Measurements from ENCODE around the gene DARS2. TPM values are rescaled to one million over a fixed set of nuclear protein-coding genes. Genes with fewer than 3 reads are reported as not detected.
"Not testable (repeated sequence)": the region's sequence is repeated elsewhere in the genome, so short reads cannot be mapped to it uniquely, and the experiment has no call there.

The DARS2 gene
- total and polyA plus RNA-seq, 3 donors from 2014 or later: 12.7 to 21.4 (median 16.8) TPM

DNA sequence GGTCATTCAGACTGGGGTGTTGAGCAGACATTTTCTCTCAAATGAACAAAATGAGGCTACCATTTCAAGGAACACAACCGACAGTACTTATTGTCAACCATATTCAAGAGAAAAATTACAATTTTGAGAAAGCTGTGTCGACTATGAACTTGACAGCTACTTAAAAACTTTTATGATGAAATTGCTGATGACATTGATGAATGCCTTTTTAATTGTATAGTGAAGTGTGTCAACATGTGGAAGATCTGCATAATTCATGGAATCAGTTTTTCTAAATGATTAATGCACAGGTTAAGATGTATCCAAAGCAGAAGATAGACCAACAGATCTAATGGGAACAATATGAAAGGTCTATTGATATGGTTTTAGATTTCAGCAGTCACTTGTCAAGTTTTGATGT, 34.6 kb upstream of the DARS2 start:
- Histone ChIP-seq H3K4me1 (no peaks in the 10 kb centered on the region), H3K27ac (no peak overlapping the region), H3K4me3 (no peak overlapping the region), H3K9me3 (no peaks in the 10 kb centered on the region), H3K27me3 (no peaks in the 10 kb centered on the region), H3K36me3 (ENCODE audit: low read depth, missing control alignments) (no peaks in the 10 kb centered on the region)
- TF ChIP-seq POLR2A (IDR thresholded peaks at IDR 0.05): no peak
- TF ChIP-seq, protein P1, sequence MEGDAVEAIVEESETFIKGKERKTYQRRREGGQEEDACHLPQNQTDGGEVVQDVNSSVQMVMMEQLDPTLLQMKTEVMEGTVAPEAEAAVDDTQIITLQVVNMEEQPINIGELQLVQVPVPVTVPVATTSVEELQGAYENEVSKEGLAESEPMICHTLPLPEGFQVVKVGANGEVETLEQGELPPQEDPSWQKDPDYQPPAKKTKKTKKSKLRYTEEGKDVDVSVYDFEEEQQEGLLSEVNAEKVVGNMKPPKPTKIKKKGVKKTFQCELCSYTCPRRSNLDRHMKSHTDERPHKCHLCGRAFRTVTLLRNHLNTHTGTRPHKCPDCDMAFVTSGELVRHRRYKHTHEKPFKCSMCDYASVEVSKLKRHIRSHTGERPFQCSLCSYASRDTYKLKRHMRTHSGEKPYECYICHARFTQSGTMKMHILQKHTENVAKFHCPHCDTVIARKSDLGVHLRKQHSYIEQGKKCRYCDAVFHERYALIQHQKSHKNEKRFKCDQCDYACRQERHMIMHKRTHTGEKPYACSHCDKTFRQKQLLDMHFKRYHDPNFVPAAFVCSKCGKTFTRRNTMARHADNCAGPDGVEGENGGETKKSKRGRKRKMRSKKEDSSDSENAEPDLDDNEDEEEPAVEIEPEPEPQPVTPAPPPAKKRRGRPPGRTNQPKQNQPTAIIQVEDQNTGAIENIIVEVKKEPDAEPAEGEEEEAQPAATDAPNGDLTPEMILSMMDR (IDR thresholded peaks at IDR 0.05): no peak
- DNase-seq: no peak
- WGBS, 2 donors: 91 to 99% methylated on average over 2 of the region's 2 CpGs
- intact Hi-C loops (cut with DNase I; ENCODE audit: low total_unique reads): no loop called here

DNA sequence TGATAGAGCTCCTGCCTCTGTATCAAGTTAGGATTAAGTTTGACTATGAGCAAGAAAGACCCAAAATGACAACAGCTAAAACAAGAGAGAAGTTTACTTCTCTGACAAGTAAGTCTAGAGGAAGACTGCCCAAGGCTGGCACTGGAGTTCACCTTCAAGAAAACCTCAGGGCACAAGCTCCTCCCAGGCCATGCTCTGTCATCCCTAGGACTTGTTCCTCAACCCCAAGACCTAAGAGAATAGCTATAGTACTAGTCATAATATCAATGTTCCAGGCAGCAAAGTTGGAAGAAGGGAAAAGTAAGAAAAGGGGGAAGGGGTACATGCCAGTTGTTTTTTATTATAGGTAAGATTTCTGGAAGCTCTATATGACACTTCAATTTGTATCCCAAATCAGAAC, 26.4 kb upstream of the DARS2 start:
- intact Hi-C loops (cut with DNase I; ENCODE audit: low total_unique reads): no loop called here
- Histone ChIP-seq H3K4me1 (no peaks in the 10 kb centered on the region), H3K36me3 (ENCODE audit: low read depth, missing control alignments) (no peaks in the 10 kb centered on the region), H3K9me3 (no peaks in the 10 kb centered on the region), H3K27me3 (no peaks in the 10 kb centered on the region), H3K4me3 (no peak overlapping the region), H3K27ac (no peak overlapping the region)
- no peak for TF ChIP-seq POLR2A (IDR thresholded peaks at IDR 0.05)
- TF ChIP-seq, protein P1 (IDR thresholded peaks at IDR 0.05): no peak
- no peak for DNase-seq

GRCh38 chr1:173799995-173800394, 24.5 kb upstream of the DARS2 start:
- DNase-seq; H3K36me3 ChIP-seq (ENCODE audit: low read depth, missing control alignments); H3K27me3 ChIP-seq; intact Hi-C loops (cut with DNase I; ENCODE audit: low total_unique reads); H3K4me1 ChIP-seq; H3K4me3 ChIP-seq; H3K27ac ChIP-seq; H3K9me3 ChIP-seq: not testable (repeated sequence)
- WGBS, 2 donors: 95 to 100% methylated on average over 1 of the region's 1 CpG

- Histone ChIP-seq H3K27ac (no peak overlapping the region), H3K9me3 (no peaks in the 10 kb centered on the region), H3K36me3 (ENCODE audit: low read depth, missing control alignments) (no peaks in the 10 kb centered on the region), H3K4me1 (no peaks in the 10 kb centered on the region), H3K4me3 (no peak overlapping the region), H3K27me3 (no peaks in the 10 kb centered on the region)
- intact Hi-C loops (cut with DNase I; ENCODE audit: low total_unique reads): no loop called here
- no peak for TF ChIP-seq POLR2A (IDR thresholded peaks at IDR 0.05)
- TF ChIP-seq, protein P1 (IDR thresholded peaks at IDR 0.05): no peak
- WGBS, 2 donors: 89 to 93% methylated on average over 2 of the region's 2 CpGs
- no peak for DNase-seq
These were observed 21.5 kb upstream of the DARS2 start for GRCh38 chr1:173802961-173803360.

GRCh38 chr1:173813654-173814053, 10.8 kb upstream of the DARS2 start:
- DNase-seq; H3K9me3 ChIP-seq; H3K4me1 ChIP-seq; H3K27me3 ChIP-seq; H3K36me3 ChIP-seq (ENCODE audit: low read depth, missing control alignments); H3K27ac ChIP-seq; H3K4me3 ChIP-seq; intact Hi-C loops (cut with DNase I; ENCODE audit: low total_unique reads): not testable (repeated sequence)
- WGBS, 2 donors: 98 to 99% methylated on average over 5 of the region's 5 CpGs

DNA sequence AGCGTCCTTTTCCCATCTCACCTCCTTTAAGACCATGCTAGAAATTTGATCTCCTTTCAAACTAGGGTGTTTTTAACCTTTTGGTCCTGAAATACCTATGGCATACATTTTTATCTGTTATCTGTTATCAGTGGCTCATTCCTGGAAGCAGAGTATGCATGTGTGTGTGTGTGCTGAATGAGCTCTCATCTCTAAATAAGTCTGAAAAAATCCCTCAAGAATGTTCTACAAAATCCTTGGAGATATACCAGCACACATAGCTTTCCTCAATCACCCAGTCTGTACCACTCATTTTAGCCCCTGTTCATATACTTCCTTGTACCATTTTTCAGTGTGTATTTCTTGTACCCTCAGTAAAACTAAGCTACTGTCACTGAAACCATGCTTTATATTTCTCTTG, 6.0 kb upstream of the DARS2 start:
- Histone ChIP-seq H3K36me3 (ENCODE audit: low read depth, missing control alignments) (no peaks in the 10 kb centered on the region), H3K4me3 (no peak overlapping the region), H3K9me3 (no peaks in the 10 kb centered on the region), H3K4me1 (peaks cover 2% of the 10 kb centered on the region), H3K27ac (no peak overlapping the region), H3K27me3 (no peaks in the 10 kb centered on the region)
- intact Hi-C loops (cut with DNase I; ENCODE audit: low total_unique reads): no loop called here
- no peak for TF ChIP-seq POLR2A (IDR thresholded peaks at IDR 0.05)
- TF ChIP-seq, protein P1 (IDR thresholded peaks at IDR 0.05): no peak
- DNase-seq: no peak
- 81 to 92% methylated on average over 1 of the region's 1 CpG for WGBS, 2 donors

Measured in testis (tissue), 3 donors.